CD4-positive, alpha-beta T cell treated with Interferon alpha-2 for 1 hour (primary cell): Measurements from ENCODE around the gene TRIM2.

ENCODE experiments used
- DNase-seq, 2 donors: peaks; one replicate each; pipeline ENCODE4 v3.0.0-alpha.2; 2020 to 2022

The TRIM2 gene

GRCh38 chr4:153255233-153255632 lies 51.0 kb downstream of the TRIM2 start:
- no peak for DNase-seq

GRCh38 chr4:153257151-153257620 lies 52.9 kb downstream of the TRIM2 start:
- DNase-seq, result no peak

- no peak for DNase-seq
Measured at GRCh38 chr4:153257991-153258390, 53.7 kb downstream of the TRIM2 start.

- DNase-seq, result no peak
Measured at GRCh38 chr4:153258750-153259149, 54.5 kb downstream of the TRIM2 start.

GRCh38 chr4:153259661-153260060 lies 55.4 kb downstream of the TRIM2 start:
- DNase-seq, result no peak

GRCh38 chr4:153260132-153260531 lies 55.9 kb downstream of the TRIM2 start:
- DNase-seq, result no peak

GRCh38 chr4:153260553-153261300 lies 56.5 kb downstream of the TRIM2 start:
- DNase-seq, result no peak

GRCh38 chr4:153261461-153261860 lies 57.2 kb downstream of the TRIM2 start:
- DNase-seq, result no peak

- DNase-seq, result no peak
Measured at GRCh38 chr4:153261914-153262313, 57.7 kb downstream of the TRIM2 start.

- DNase-seq, result no peak
Measured at GRCh38 chr4:153265306-153266047, 61.2 kb downstream of the TRIM2 start.

- DNase-seq, result no peak
Measured at GRCh38 chr4:153266988-153267387, 62.7 kb downstream of the TRIM2 start.

- no peak for DNase-seq
Measured at GRCh38 chr4:153267890-153268289, 63.6 kb downstream of the TRIM2 start.

- DNase-seq, result no peak
Measured at GRCh38 chr4:153268295-153268694, 64.1 kb downstream of the TRIM2 start.

GRCh38 chr4:153269218-153269990 lies 65.2 kb downstream of the TRIM2 start:
- no peak for DNase-seq

- no peak for DNase-seq
Measured at GRCh38 chr4:153270361-153270760, 66.1 kb downstream of the TRIM2 start.

GRCh38 chr4:153271820-153272219 lies 67.6 kb downstream of the TRIM2 start:
- no peak for DNase-seq

GRCh38 chr4:153273751-153274150 lies 69.5 kb downstream of the TRIM2 start:
- no peak for DNase-seq

GRCh38 chr4:153274967-153275366 lies 70.7 kb downstream of the TRIM2 start:
- DNase-seq, result no peak

GRCh38 chr4:153275380-153276276 lies 71.4 kb downstream of the TRIM2 start:
- no peak for DNase-seq

- DNase-seq, result no peak
Measured at GRCh38 chr4:153276971-153277370, 72.7 kb downstream of the TRIM2 start.

GRCh38 chr4:153281476-153281875 lies 77.2 kb downstream of the TRIM2 start:
- no peak for DNase-seq

- no peak for DNase-seq
Measured at GRCh38 chr4:153282023-153282422, 77.8 kb downstream of the TRIM2 start.
